OCI-LY3 (cell line): Measurements from ENCODE around the gene KCTD8.

Experiments
- H2AFZ ChIP-seq: fragments of 200-600, 300-600 bp; shearing (Covaris generic); 2 replicates; pipeline ENCODE4 v1.6.0; 2014; ENCODE audit warnings: antibody characterized with exemption, low read depth, low read length
- H3K27ac ChIP-seq: fragments of 200-600, 300-600 bp; sonication (generic); 2 replicates; pipeline ENCODE4 v1.5.1; 2014; ENCODE audit warnings: mild to moderate bottlenecking, low read length, moderate library complexity, mixed read lengths
- H3K27me3 ChIP-seq: fragments of 200-600, 300-600 bp; sonication (generic); 2 replicates; pipeline ENCODE4 v1.6.1; 2014; ENCODE audit warnings: low read depth, low read length, mixed read lengths
- H3K36me3 ChIP-seq: fragments of 200-600, 300-600 bp; sonication (generic); replicated peaks from 2 replicates; pipeline ENCODE3; 2014; ENCODE audit warnings: low read depth, low read length, mixed read lengths
- H3K4me1 ChIP-seq: fragments of 300-600, 200-600 bp; sonication (generic); 2 replicates; pipeline ENCODE4 v1.6.1; 2014; ENCODE audit warnings: low read length, mixed read lengths
- H3K4me2 ChIP-seq: fragments of 200-600, 300-600 bp; sonication (generic); 2 replicates; pipeline ENCODE4 v1.6.1; 2014; ENCODE audit warnings: low read length, mixed read lengths
- H3K4me3 ChIP-seq: fragments of 300-600, 200-600 bp; sonication (generic); 2 replicates; pipeline ENCODE4 v1.5.1; 2014; ENCODE audit warnings: antibody characterized with exemption, mild to moderate bottlenecking, low read length, moderate library complexity
- H3K79me2 ChIP-seq: fragments of 300-600, 200-600 bp; shearing (Covaris generic); 2 replicates; pipeline ENCODE4 v1.6.1; 2014; ENCODE audit warnings: mild to moderate bottlenecking, low read length, mixed read lengths
- H3K9ac ChIP-seq: fragments of 300-600, 200-600 bp; shearing (Covaris generic); 2 replicates; pipeline ENCODE4 v1.6.0; 2014; ENCODE audit warnings: mild to moderate bottlenecking, low read length, moderate library complexity
- H3K9me3 ChIP-seq: fragments of 200-600, 300-600 bp; shearing (Covaris generic); 2 replicates; pipeline ENCODE4 v1.6.1; 2014; ENCODE audit warnings: low read length, mixed read lengths; ENCODE audit not compliant: insufficient read depth
- H4K20me1 ChIP-seq: fragments of 200-600, 300-600 bp; sonication (generic); 2 replicates; pipeline ENCODE4 v1.6.1; 2016; ENCODE audit warnings: low read length, mixed read lengths; ENCODE audit not compliant: insufficient read depth
- EZH2phosphoT487 ChIP-seq: fragments of 200-600 bp; shearing (Covaris generic); IDR thresholded peaks from 2 replicates; pipeline ENCODE4 v1.6.1; 2018; ENCODE audit warnings: antibody characterized with exemption, mixed run types, low read depth
- TF ChIP-seq, protein P1 (sequence below): fragments of 200-600, 300-600 bp; sonication (generic); IDR thresholded peaks from 2 replicates; pipeline ENCODE4 v1.5.1; 2014; ENCODE audit warnings: antibody characterized with exemption, low read length, low read depth

The KCTD8 gene

DNA sequence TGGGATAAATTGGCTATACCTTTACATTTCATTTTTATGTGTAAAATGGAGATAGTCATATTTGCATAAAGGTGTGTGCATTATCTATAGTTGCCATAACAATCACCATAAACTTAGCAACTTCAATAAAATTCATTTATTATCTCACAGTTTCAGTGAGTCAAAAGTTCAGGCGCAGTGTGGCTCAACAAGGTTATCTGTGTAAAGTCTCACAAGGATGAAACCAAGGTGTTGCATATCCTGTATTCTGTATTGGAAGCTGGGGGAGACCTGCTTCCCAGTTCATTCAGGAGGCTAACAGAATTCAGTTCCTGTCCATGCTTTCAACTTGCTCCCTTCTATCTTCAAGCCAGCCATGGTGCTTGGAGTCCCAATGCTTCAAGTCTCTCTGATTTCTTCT lies 169.5 kb downstream of the KCTD8 start:
- no peaks in the 10 kb centered on the region for H4K20me1 ChIP-seq
- H3K4me3 ChIP-seq = no peak overlapping the region
- no peaks in the 10 kb centered on the region for H3K27me3 ChIP-seq
- no peak overlapping the region for H3K9ac ChIP-seq
- no peaks in the 10 kb centered on the region for H3K79me2 ChIP-seq
- no peak overlapping the region for H3K27ac ChIP-seq
- H3K4me2 ChIP-seq = no peak overlapping the region
- H3K9me3 ChIP-seq = no peaks in the 10 kb centered on the region
- H3K36me3 ChIP-seq = no peaks in the 10 kb centered on the region
- TF ChIP-seq, protein P1, sequence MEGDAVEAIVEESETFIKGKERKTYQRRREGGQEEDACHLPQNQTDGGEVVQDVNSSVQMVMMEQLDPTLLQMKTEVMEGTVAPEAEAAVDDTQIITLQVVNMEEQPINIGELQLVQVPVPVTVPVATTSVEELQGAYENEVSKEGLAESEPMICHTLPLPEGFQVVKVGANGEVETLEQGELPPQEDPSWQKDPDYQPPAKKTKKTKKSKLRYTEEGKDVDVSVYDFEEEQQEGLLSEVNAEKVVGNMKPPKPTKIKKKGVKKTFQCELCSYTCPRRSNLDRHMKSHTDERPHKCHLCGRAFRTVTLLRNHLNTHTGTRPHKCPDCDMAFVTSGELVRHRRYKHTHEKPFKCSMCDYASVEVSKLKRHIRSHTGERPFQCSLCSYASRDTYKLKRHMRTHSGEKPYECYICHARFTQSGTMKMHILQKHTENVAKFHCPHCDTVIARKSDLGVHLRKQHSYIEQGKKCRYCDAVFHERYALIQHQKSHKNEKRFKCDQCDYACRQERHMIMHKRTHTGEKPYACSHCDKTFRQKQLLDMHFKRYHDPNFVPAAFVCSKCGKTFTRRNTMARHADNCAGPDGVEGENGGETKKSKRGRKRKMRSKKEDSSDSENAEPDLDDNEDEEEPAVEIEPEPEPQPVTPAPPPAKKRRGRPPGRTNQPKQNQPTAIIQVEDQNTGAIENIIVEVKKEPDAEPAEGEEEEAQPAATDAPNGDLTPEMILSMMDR = no peak
- no peak for TF ChIP-seq EZH2phosphoT487
- peaks cover 7% of the 10 kb centered on the region; the same call in 1 of the 2 replicates for H3K4me1 ChIP-seq
- no peak overlapping the region for H2AFZ ChIP-seq

DNA sequence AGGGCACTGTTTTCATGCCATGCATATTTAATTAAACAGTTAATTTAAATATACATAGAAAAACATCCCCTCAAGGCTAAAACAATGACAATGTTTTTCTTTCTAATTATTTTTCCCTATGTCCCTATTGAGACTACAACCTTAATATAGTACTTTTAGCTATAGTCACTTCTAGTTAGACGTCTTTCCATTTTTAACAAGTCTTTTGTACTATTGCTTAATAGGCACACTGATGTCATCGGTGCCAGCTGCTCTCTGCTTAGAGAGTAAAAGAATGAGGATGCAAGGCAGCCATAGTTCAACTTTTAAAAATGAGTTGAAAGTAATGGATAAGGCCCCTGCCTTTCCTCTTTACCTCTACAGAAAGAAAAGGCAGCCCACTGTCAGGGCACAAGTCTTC lies 191.1 kb downstream of the KCTD8 start:
- H3K4me1 ChIP-seq = no peaks in the 10 kb centered on the region
- H3K79me2 ChIP-seq = no peaks in the 10 kb centered on the region
- H3K4me2 ChIP-seq = no peak overlapping the region
- no peak overlapping the region for H2AFZ ChIP-seq
- H3K9me3 ChIP-seq = no peaks in the 10 kb centered on the region
- H3K4me3 ChIP-seq = no peak overlapping the region
- no peak overlapping the region for H3K9ac ChIP-seq
- H3K36me3 ChIP-seq = no peaks in the 10 kb centered on the region
- H3K27ac ChIP-seq = no peak overlapping the region
- no peaks in the 10 kb centered on the region for H3K27me3 ChIP-seq
- TF ChIP-seq EZH2phosphoT487 = no peak
- TF ChIP-seq, protein P1 = no peak
- H4K20me1 ChIP-seq = no peaks in the 10 kb centered on the region

DNA sequence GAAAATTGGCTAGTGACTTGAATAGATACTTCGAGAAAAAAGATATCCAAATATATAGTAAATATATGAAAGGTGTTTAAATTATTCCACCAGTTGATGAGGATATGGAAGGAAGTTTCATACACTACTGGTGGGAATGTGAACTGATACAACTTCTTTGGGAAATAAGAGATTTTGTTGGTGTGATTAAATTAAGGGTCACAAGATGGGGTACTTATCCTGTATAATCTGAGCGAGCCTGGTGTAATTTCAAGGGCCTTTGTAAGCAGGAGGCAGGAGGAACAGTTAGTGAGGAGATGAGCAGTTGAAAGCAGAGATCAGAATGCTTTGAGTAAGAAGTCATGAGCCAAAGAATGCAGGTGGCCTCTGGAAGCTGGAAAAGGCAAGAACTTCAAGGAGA lies 192.2 kb downstream of the KCTD8 start:
- H3K27ac ChIP-seq = no peak overlapping the region
- TF ChIP-seq, protein P1 = peak; percentile 19; the same call in 1 of the 2 replicates
- TF ChIP-seq EZH2phosphoT487 = no peak
- H3K9me3 ChIP-seq = no peaks in the 10 kb centered on the region
- no peak overlapping the region for H3K9ac ChIP-seq
- H4K20me1 ChIP-seq = no peaks in the 10 kb centered on the region
- H3K79me2 ChIP-seq = no peaks in the 10 kb centered on the region
- H3K4me2 ChIP-seq = no peak overlapping the region
- no peaks in the 10 kb centered on the region for H3K4me1 ChIP-seq
- no peak overlapping the region for H2AFZ ChIP-seq
- no peak overlapping the region for H3K4me3 ChIP-seq
- no peaks in the 10 kb centered on the region for H3K36me3 ChIP-seq
- H3K27me3 ChIP-seq = no peaks in the 10 kb centered on the region

DNA sequence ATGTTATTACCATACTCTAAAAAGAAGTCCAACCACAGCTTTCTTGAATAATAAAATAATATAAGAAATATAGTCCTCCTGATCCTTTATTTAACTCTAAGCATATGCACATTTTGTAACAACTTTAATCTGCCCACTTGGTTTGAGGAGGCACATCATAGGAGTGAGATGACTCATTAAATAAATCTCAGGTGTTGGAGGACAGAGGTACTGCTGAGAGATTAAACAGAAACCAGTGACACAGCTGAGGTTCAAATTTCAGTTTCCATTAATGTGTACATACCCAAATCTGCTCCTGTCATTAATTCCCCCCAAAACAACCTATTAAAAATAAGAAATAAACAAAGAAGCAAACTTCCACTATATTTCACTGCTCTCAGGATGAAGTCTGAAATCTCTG lies 211.0 kb downstream of the KCTD8 start:
- no peaks in the 10 kb centered on the region for H3K9me3 ChIP-seq
- H3K4me1 ChIP-seq = no peaks in the 10 kb centered on the region
- H3K4me2 ChIP-seq = no peak overlapping the region
- no peak overlapping the region for H3K4me3 ChIP-seq
- no peak overlapping the region for H3K9ac ChIP-seq
- no peaks in the 10 kb centered on the region for H3K79me2 ChIP-seq
- no peaks in the 10 kb centered on the region for H3K36me3 ChIP-seq
- no peaks in the 10 kb centered on the region for H3K27me3 ChIP-seq
- no peak overlapping the region for H2AFZ ChIP-seq
- H4K20me1 ChIP-seq = no peaks in the 10 kb centered on the region
- TF ChIP-seq, protein P1 = no peak
- H3K27ac ChIP-seq = no peak overlapping the region
